Liver (tissue), 3 donors: ENCODE measurements around the gene DGKB.

Source experiments
- EGR1 ChIP-seq, 2 donors: IDR thresholded peaks; 2 replicates each; pipeline ENCODE4 v1.6.1; 2016 to 2018; ENCODE audit warnings: antibody characterized with exemption in 2 of 2, low read depth in 2 of 2
- GABPA ChIP-seq, 2 donors: IDR thresholded peaks in 1 of 2; conservative IDR thresholded peaks in 1 of 2; 2 replicates each; pipeline ENCODE4 v1.6.1; 2016; ENCODE audit warnings: antibody characterized with exemption in 2 of 2, mild to moderate bottlenecking in 1 of 2, moderate library complexity in 1 of 2
- RAD21 ChIP-seq, 2 donors: IDR thresholded peaks; 2 replicates each; pipeline ENCODE4 v1.6.1; 2016; ENCODE audit warnings: antibody characterized with exemption in 2 of 2, mild to moderate bottlenecking in 2 of 2
- SP1 ChIP-seq: IDR thresholded peaks from 2 replicates; pipeline ENCODE4 v1.6.1; 2018; ENCODE audit warnings: antibody characterized with exemption, mild to moderate bottlenecking
- TAF1 ChIP-seq: conservative IDR thresholded peaks from 2 replicates; pipeline ENCODE4 v1.6.1; 2016; ENCODE audit warnings: antibody characterized with exemption, mild to moderate bottlenecking
- YY1 ChIP-seq: IDR thresholded peaks from 2 replicates; pipeline ENCODE4 v1.6.1; 2016; ENCODE audit warnings: antibody characterized with exemption, mild to moderate bottlenecking
- TF ChIP-seq, protein P1 (sequence below): fragments of 150-350 bp; IDR thresholded peaks from 2 replicates; pipeline ENCODE4 v1.5.1; 2017; ENCODE audit warnings: improper control_type of control experiment, low read depth, low read length; ENCODE audit not compliant: missing input control
- TF ChIP-seq, protein P2 (sequence below): IDR thresholded peaks from 2 replicates; pipeline ENCODE4 v1.6.1; 2016; ENCODE audit warnings: antibody characterized with exemption
- TF ChIP-seq, protein P3 (sequence below): IDR thresholded peaks from 2 replicates; pipeline ENCODE4 v1.6.1; 2016; ENCODE audit warnings: antibody characterized with exemption
- TF ChIP-seq, protein P4 (sequence below): IDR thresholded peaks from 2 replicates; pipeline ENCODE4 v1.6.1; 2016; ENCODE audit warnings: antibody characterized with exemption, mild to moderate bottlenecking
- donor health status: healthy.
- donor health status: healthy.

DNA sequence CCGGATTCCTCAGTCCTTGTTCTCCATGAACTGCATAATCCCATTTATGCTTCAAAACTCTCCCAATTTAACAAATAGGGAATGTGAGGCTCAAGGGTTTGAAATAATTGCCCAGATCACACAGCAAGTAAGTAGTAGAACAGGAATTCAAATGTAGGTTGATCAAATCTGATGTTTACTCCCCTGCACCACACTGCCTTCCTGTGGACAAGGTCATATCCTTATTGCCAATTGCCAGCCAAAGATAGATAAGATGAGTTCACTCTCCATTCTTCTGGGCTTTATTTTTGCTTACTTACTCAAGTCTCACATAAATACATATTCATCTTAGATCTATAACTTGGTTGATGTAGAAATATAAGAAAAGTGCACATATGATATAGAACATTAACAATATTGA lies 477.9 kb downstream of the DGKB start:
- TF ChIP-seq, protein P1, sequence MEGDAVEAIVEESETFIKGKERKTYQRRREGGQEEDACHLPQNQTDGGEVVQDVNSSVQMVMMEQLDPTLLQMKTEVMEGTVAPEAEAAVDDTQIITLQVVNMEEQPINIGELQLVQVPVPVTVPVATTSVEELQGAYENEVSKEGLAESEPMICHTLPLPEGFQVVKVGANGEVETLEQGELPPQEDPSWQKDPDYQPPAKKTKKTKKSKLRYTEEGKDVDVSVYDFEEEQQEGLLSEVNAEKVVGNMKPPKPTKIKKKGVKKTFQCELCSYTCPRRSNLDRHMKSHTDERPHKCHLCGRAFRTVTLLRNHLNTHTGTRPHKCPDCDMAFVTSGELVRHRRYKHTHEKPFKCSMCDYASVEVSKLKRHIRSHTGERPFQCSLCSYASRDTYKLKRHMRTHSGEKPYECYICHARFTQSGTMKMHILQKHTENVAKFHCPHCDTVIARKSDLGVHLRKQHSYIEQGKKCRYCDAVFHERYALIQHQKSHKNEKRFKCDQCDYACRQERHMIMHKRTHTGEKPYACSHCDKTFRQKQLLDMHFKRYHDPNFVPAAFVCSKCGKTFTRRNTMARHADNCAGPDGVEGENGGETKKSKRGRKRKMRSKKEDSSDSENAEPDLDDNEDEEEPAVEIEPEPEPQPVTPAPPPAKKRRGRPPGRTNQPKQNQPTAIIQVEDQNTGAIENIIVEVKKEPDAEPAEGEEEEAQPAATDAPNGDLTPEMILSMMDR: no peak
- TF ChIP-seq, protein P2, sequence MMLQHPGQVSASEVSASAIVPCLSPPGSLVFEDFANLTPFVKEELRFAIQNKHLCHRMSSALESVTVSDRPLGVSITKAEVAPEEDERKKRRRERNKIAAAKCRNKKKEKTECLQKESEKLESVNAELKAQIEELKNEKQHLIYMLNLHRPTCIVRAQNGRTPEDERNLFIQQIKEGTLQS: no peak
- TF ChIP-seq, protein P3, sequence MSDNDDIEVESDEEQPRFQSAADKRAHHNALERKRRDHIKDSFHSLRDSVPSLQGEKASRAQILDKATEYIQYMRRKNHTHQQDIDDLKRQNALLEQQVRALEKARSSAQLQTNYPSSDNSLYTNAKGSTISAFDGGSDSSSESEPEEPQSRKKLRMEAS: no peak
- TF ChIP-seq, protein P4, sequence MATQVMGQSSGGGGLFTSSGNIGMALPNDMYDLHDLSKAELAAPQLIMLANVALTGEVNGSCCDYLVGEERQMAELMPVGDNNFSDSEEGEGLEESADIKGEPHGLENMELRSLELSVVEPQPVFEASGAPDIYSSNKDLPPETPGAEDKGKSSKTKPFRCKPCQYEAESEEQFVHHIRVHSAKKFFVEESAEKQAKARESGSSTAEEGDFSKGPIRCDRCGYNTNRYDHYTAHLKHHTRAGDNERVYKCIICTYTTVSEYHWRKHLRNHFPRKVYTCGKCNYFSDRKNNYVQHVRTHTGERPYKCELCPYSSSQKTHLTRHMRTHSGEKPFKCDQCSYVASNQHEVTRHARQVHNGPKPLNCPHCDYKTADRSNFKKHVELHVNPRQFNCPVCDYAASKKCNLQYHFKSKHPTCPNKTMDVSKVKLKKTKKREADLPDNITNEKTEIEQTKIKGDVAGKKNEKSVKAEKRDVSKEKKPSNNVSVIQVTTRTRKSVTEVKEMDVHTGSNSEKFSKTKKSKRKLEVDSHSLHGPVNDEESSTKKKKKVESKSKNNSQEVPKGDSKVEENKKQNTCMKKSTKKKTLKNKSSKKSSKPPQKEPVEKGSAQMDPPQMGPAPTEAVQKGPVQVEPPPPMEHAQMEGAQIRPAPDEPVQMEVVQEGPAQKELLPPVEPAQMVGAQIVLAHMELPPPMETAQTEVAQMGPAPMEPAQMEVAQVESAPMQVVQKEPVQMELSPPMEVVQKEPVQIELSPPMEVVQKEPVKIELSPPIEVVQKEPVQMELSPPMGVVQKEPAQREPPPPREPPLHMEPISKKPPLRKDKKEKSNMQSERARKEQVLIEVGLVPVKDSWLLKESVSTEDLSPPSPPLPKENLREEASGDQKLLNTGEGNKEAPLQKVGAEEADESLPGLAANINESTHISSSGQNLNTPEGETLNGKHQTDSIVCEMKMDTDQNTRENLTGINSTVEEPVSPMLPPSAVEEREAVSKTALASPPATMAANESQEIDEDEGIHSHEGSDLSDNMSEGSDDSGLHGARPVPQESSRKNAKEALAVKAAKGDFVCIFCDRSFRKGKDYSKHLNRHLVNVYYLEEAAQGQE: no peak
- TF ChIP-seq YY1 (no peak), RAD21 (IDR thresholded peaks at IDR 0.05) (peak; percentile 62 to 75), EGR1 (IDR thresholded peaks at IDR 0.05; ENCODE audit: low read depth in 2 of 2) (no peak), TAF1 (no peak), GABPA (IDR thresholded peaks at IDR 0.05 in 1 of 2, conservative IDR thresholded peaks at IDR 0.05 in 1 of 2) (no peak), SP1 (no peak)
